HepG2 (cell line): ENCODE measurements around the gene PTPN2. TPM values are rescaled to one million over a fixed set of nuclear protein-coding genes. Genes with fewer than 3 reads are reported as not detected.

Experiments
- BCL6 ChIP-seq: IDR thresholded peaks from 2 replicates; pipeline ENCODE4 v1.6.1; 2016; ENCODE audit warnings: missing genetic modification reagents, missing compliant biosample characterization
- BRD4 ChIP-seq: sonication (generic); formaldehyde crosslinking; IDR thresholded peaks from 2 replicates; pipeline ENCODE4 v1.4.0; 2020; ENCODE audit warnings: missing genetic modification reagents
- ELK4 ChIP-seq: sonication (generic); formaldehyde crosslinking; IDR thresholded peaks from 2 replicates; pipeline ENCODE4 v1.9.0; 2021; ENCODE audit warnings: missing genetic modification reagents, borderline replicate concordance
- HDAC1 ChIP-seq: sonication (generic); formaldehyde crosslinking; IDR thresholded peaks from 2 replicates; pipeline ENCODE4 v1.5.1; 2020; ENCODE audit warnings: mild to moderate bottlenecking, missing genetic modification reagents
- IKZF5 ChIP-seq: IDR thresholded peaks from 2 replicates; pipeline ENCODE4 v1.6.1; 2018; ENCODE audit warnings: missing genetic modification reagents, mild to moderate bottlenecking, missing compliant biosample characterization
- KLF13 ChIP-seq: sonication (generic); formaldehyde crosslinking; IDR thresholded peaks from 2 replicates; pipeline ENCODE4 v1.4.0; 2020; ENCODE audit warnings: mild to moderate bottlenecking, missing genetic modification reagents
- MAX ChIP-seq: IDR thresholded peaks from 2 replicates; pipeline ENCODE4 v1.6.1; 2012; ENCODE audit warnings: inconsistent platforms
- MLXIP ChIP-seq: sonication (generic); formaldehyde crosslinking; IDR thresholded peaks from 2 replicates; pipeline ENCODE4 v1.9.0; 2021; ENCODE audit warnings: missing genetic modification reagents, borderline replicate concordance
- SUZ12 ChIP-seq: fragments of 150-350 bp; IDR thresholded peaks from 2 replicates; pipeline ENCODE4 v1.6.1; 2014; ENCODE audit warnings: low read depth, low read length
- XBP1 ChIP-seq: sonication (generic); formaldehyde crosslinking; IDR thresholded peaks from 2 replicates; pipeline ENCODE4 v1.5.0; 2020; ENCODE audit warnings: missing genetic modification reagents
- ZNF101 ChIP-seq: sonication (generic); formaldehyde crosslinking; IDR thresholded peaks from 2 replicates; pipeline ENCODE4 v1.4.0; 2020; ENCODE audit warnings: mild to moderate bottlenecking, low read depth, missing genetic modification reagents, borderline replicate concordance
- ZNF589 ChIP-seq: sonication (generic); formaldehyde crosslinking; conservative IDR thresholded peaks from 2 replicates; pipeline ENCODE4 v1.8.0; 2022; ENCODE audit warnings: mild to moderate bottlenecking, moderate library complexity, missing genetic modification reagents
- ZZZ3 ChIP-seq: sonication (generic); formaldehyde crosslinking; IDR thresholded peaks from 2 replicates; pipeline ENCODE4 v1.4.0; 2020; ENCODE audit warnings: missing genetic modification reagents, mild to moderate bottlenecking, borderline replicate concordance
- polyA plus RNA-seq, 8 experiments: library from polyadenylated mRNA; depleted of rRNA in 3 of 8; stranded (reverse) in 7 of 8; unstranded in 1 of 8; fragments of >200 nt; fragmentation: Illumina TruSeq in 4 of 8; extraction: Trizol in 4 of 8; gene quantifications; 2 replicates each; pipeline versions ENCODE4 v1.2.1 to v1.2.3, GENCODE V29; 2011 to 2016; ENCODE audit warnings: low read depth in 4 of 8, missing spikeins in 1 of 8, mixed read lengths in 1 of 8; ENCODE audit not compliant: insufficient read depth in 1 of 8
- total RNA-seq, 5 experiments: library from RNA; depleted of rRNA; stranded (reverse); fragments of >200 nt; fragmentation: Illumina TruSeq; extraction: Trizol; gene quantifications; 2 replicates each; pipeline ENCODE4 v1.2.3, GENCODE V29; 2016; ENCODE audit warnings: low read depth in 1 of 5
- TF ChIP-seq, protein P1 (sequence below): sonication (generic); formaldehyde crosslinking; IDR thresholded peaks from 2 replicates; pipeline ENCODE4 v1.4.0; 2020; ENCODE audit warnings: missing genetic modification reagents, borderline replicate concordance
- TF ChIP-seq, protein P2 (sequence below): sonication (generic); formaldehyde crosslinking; IDR thresholded peaks from 2 replicates; pipeline ENCODE4 v1.4.0; 2020; ENCODE audit warnings: mild to moderate bottlenecking, missing genetic modification reagents
- TF ChIP-seq, protein P3 (sequence below): IDR thresholded peaks from 2 replicates; pipeline ENCODE4 v1.6.1; 2016; ENCODE audit warnings: missing compliant biosample characterization, missing genetic modification reagents, borderline replicate concordance

The PTPN2 gene
- total and polyA plus RNA-seq, 2 of the 13 experiments (the other 11 are each of a cell fraction or from before 2014, with no cell fraction given) = 24.9 to 41.5 TPM

DNA sequence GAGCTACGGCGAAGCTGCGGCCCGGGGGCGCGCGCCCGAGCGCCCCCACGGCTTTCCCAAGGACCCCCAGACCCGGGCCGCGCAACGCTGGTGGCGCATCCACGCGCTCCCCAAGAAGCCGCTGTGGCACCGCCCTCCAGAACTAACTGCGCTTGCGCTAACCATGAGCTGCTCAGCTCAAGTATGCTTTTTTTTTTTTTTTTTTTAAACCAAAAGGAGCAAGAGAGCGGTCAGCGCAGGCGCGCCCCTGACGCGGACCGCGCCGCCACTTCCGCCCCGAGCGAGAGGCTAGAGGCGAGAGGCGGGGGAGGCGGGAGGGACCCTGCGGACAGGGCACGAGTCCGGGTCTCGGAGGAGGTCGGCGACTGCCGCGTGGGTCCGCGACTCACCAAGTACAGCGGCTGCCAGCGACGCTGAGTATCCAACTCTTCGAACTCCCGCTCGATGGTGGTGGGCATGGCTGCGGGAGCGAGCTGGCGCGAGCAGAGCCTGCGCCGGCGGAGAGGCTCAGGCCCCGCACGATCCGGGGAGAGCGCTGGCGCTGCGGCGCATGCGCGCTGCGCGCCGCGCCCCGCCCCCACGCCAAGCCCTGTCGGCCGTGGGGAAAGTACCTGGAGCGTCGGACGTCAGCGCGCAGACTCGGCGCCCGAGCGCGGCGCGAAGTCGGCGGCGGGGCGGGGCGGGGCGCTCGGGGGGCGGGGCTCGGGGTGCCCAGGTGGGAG is at the start of gene PTPN2 (continued):
- TF ChIP-seq, protein P1, sequence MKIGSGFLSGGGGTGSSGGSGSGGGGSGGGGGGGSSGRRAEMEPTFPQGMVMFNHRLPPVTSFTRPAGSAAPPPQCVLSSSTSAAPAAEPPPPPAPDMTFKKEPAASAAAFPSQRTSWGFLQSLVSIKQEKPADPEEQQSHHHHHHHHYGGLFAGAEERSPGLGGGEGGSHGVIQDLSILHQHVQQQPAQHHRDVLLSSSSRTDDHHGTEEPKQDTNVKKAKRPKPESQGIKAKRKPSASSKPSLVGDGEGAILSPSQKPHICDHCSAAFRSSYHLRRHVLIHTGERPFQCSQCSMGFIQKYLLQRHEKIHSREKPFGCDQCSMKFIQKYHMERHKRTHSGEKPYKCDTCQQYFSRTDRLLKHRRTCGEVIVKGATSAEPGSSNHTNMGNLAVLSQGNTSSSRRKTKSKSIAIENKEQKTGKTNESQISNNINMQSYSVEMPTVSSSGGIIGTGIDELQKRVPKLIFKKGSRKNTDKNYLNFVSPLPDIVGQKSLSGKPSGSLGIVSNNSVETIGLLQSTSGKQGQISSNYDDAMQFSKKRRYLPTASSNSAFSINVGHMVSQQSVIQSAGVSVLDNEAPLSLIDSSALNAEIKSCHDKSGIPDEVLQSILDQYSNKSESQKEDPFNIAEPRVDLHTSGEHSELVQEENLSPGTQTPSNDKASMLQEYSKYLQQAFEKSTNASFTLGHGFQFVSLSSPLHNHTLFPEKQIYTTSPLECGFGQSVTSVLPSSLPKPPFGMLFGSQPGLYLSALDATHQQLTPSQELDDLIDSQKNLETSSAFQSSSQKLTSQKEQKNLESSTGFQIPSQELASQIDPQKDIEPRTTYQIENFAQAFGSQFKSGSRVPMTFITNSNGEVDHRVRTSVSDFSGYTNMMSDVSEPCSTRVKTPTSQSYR (CRISPR knock-in tag) = peak; percentile 82
- TF ChIP-seq KLF13 (CRISPR knock-in tag) (peak; percentile 75; the same call in 1 of the 2 replicates), ZZZ3 (CRISPR knock-in tag) (no peak), ZNF589 (CRISPR knock-in tag) (peak; percentile 69), MLXIP (CRISPR knock-in tag) (no peak), HDAC1 (CRISPR knock-in tag) (peak; percentile 77), ZNF101 (CRISPR knock-in tag) (no peak), SUZ12 (no peak), MAX (peak; percentile 94), BRD4 (CRISPR knock-in tag) (peak; percentile 83; the same call in 1 of the 2 replicates), XBP1 (CRISPR knock-in tag) (no peak), IKZF5 (CRISPR knock-in tag) (peak; percentile 76), ELK4 (CRISPR knock-in tag) (no peak), BCL6 (no peak; the same call in none of the 2 replicates)
- TF ChIP-seq, protein P2, sequence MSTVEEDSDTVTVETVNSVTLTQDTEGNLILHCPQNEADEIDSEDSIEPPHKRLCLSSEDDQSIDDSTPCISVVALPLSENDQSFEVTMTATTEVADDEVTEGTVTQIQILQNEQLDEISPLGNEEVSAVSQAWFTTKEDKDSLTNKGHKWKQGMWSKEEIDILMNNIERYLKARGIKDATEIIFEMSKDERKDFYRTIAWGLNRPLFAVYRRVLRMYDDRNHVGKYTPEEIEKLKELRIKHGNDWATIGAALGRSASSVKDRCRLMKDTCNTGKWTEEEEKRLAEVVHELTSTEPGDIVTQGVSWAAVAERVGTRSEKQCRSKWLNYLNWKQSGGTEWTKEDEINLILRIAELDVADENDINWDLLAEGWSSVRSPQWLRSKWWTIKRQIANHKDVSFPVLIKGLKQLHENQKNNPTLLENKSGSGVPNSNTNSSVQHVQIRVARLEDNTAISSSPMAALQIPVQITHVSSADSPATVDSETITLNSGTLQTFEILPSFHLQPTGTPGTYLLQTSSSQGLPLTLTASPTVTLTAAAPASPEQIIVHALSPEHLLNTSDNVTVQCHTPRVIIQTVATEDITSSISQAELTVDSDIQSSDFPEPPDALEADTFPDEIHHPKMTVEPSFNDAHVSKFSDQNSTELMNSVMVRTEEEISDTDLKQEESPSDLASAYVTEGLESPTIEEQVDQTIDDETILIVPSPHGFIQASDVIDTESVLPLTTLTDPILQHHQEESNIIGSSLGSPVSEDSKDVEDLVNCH (CRISPR knock-in tag) = no peak
- TF ChIP-seq, protein P3, sequence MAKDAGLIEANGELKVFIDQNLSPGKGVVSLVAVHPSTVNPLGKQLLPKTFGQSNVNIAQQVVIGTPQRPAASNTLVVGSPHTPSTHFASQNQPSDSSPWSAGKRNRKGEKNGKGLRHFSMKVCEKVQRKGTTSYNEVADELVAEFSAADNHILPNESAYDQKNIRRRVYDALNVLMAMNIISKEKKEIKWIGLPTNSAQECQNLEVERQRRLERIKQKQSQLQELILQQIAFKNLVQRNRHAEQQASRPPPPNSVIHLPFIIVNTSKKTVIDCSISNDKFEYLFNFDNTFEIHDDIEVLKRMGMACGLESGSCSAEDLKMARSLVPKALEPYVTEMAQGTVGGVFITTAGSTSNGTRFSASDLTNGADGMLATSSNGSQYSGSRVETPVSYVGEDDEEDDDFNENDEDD (CRISPR knock-in tag) = peak; percentile 74; the same call in 1 of the 2 replicates
